Tibial nerve (tissue), 3 donors: ENCODE measurements around the gene SLC1A7.

ENCODE experiments used
- EP300 ChIP-seq, 2 donors: sonication (generic); formaldehyde crosslinking; IDR thresholded peaks; one replicate each; pipeline ENCODE4 v1.6.1; 2017; ENCODE audit warnings: antibody characterized with exemption in 2 of 2, mild to moderate bottlenecking in 1 of 2
- POLR2A ChIP-seq, 2 donors: fragments of 450-650 bp; IDR thresholded peaks; one replicate each; pipeline ENCODE4 v1.6.1; 2017; ENCODE audit warnings: antibody characterized with exemption in 2 of 2, mild to moderate bottlenecking in 2 of 2, moderate library complexity in 2 of 2

GRCh38 chr1:53183095-53183990, 40.9 kb upstream of the SLC1A7 start:
- TF ChIP-seq EP300 (IDR thresholded peaks at IDR 0.05) (no peak), POLR2A (IDR thresholded peaks at IDR 0.05) (no peak)
